Epithelial cell of prostate (primary cell): ENCODE data around the gene ITK.
"Not testable (repeated sequence)": the region's sequence is repeated elsewhere in the genome, so short reads cannot be mapped to it uniquely, and the experiment has no call there.

Experiments used
- DNase-seq: peaks from one replicate; pipeline ENCODE4 v3.0.0-alpha.2; 2011; ENCODE audit warnings: low read depth, low spot score
- H3K27ac ChIP-seq: fragments of 450-650 bp; 2 replicates; pipeline ENCODE4 v1.5.1; 2017; ENCODE audit warnings: mild to moderate bottlenecking

Gene ITK

DNA sequence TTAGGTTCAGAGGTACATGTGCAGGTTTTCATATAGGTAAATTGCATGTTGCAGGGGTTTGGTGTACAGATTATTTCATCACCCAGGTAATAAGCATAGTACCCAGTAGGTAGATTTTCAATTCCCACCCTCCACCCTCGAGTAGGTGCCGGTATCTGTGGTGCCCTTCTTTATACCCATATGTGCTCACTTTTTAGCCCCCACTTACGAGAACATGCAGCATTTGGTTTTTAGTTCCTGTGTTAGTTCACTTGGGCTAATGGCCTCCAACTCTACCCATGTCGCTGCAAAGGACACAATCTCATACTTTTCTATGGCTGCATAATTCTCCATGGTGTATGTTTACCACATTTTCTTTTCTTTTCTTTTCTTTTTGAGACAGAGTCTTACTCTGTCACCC lies 21.2 kb downstream of the ITK start:
- H3K27ac ChIP-seq: no peak overlapping the region
- DNase-seq: no peak

DNA sequence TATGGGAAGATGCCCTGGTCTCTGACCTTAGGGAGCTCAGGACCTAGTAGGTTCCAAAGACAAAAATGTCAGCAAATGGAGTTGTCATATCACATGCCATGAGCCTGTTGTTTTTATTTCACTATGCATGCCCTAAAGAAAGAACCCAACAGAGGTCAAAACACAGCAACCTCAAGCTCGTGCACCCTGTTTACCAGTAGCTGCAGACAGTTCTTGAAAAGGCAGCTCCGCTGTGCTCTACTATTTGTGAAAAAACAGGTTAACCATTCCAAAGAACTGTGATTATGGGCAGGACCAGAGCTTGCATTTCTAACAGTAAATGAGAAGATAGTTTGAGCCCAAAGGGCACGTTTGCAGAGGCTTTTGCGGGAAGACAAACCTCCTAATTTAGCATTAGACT lies 22.8 kb downstream of the ITK start:
- no peak overlapping the region for H3K27ac ChIP-seq
- DNase-seq: no peak

DNA sequence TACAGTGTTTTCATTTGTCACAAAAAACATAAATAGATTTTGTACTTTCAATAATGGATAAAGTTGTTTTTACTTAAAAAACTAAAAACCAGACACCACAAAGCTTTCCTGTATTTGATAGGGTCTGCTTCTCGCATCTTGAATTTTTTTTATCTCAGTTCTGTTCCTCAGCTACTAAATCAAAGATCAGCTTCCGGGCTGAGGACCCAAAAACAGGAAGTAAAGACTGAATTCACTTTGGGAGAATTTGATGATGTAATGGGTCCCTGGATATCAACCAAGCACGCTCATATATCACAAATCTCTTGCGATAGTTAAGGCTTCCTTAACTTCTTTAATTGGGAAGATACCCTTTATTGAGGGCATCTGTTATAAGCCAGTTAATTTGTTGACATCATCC lies 24.1 kb downstream of the ITK start:
- H3K27ac ChIP-seq: no peak overlapping the region
- no peak for DNase-seq

DNA sequence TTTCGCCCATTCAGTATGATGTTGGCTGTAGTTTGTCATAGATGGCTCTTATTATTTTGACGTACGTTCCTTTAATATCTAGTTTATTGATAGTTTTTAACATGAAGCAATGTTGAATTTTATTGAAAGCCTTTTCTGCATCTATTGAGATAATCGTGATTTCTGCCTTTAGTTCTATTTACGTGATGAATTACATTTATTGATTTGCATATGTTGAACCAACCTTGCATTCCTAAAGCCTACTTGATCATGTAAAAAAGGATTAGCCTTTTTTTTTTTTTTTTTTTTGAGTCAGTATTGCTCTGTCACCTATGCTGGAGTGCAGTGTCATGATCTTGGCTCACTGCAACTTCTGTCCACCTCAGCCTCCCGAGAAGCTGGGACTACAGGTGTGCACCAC lies 25.1 kb downstream of the ITK start:
- DNase-seq: no peak
- no peak overlapping the region for H3K27ac ChIP-seq

DNA sequence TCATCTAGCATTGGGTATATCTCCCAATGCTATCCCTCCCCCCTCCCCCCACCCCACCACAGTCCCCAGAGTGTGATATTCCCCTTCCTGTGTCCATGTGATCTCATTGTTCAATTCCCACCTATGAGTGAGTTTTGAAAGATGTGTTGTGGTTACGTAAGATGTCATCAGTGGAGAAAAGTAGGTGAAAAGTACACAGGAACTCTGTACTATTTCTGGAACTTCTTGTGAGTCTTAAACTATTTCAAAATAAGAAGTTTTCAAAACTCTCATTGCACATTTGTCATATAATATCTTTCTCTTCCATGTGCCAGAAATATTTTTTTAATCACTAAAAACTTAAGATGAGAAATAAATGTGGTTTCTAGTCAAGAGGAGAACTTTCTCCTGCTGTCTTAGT lies 30.0 kb downstream of the ITK start:
- not testable (repeated sequence) for H3K27ac ChIP-seq, DNase-seq

DNA sequence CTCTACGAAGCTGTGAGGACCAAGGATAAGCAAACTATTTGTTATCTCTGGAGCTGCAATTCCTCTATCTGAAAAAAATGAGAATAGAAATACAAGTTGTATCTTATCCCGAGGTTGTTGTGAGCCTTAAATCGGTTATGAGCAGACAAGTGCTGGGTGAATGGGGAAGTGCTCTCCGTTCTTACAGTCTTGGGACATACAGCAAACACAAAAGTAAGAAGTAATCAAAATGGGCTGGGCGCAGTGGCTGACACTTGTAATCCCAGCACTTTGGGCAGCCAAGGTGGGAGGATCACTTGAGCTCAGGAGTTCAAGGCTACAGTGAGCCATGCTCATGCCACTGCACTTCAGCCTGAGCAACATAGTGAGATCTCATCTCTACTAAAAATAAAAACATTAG lies 31.7 kb downstream of the ITK start:
- no peak for DNase-seq
- no peak overlapping the region for H3K27ac ChIP-seq

DNA sequence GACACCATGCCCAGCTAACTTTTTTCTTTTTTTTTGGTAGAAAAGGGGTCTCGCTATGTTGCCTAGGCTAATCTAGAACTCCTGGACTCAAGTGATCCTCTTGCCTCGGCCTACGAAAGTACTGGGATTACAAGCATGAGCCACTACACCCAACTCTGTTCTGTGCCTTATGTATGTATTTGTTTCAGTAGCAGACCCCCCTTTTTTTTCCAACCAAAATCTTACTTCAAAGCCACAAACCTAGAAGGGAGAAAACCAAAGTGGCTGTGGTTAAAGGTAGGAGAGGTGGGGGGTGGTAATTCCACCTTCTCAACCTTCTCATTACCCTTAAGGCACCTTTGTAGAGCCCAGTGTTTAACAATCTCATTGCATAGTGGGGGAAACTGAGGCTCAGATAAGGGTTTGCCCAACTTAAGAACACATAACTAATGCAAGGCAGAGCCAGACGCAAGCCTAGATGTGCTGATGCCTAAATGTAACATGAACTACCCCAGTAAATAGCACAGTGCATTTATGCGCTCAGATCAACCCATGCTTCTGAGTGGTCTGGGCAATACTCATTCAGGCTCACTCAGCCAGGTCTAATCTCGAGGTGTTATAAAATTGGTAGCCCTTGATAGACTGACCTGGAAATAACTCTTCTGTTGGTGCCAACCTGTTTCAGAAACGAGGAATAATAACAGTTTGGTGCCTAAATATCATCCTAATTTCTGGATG lies 33.0 kb downstream of the ITK start:
- no peak overlapping the region for H3K27ac ChIP-seq
- no peak for DNase-seq

DNA sequence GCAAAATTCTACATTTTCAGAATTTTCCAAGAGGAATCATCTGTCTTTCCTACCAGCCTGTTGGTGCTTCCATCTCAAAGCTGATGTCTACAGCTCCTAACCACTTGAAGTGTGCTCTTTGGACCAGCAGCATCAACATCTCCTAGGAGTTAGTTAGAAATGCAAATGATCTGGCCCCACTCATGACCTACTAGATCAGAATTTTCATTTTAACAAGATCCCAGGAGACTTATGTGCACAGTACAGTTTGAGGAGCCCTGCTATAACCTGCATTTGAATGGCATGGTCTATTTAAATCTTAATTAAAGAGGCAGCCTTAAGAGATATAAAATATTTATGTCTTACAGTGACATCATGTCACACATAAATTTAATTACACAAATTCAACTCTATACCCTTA lies 33.8 kb downstream of the ITK start:
- no peak for DNase-seq
- H3K27ac ChIP-seq: no peak overlapping the region

DNA sequence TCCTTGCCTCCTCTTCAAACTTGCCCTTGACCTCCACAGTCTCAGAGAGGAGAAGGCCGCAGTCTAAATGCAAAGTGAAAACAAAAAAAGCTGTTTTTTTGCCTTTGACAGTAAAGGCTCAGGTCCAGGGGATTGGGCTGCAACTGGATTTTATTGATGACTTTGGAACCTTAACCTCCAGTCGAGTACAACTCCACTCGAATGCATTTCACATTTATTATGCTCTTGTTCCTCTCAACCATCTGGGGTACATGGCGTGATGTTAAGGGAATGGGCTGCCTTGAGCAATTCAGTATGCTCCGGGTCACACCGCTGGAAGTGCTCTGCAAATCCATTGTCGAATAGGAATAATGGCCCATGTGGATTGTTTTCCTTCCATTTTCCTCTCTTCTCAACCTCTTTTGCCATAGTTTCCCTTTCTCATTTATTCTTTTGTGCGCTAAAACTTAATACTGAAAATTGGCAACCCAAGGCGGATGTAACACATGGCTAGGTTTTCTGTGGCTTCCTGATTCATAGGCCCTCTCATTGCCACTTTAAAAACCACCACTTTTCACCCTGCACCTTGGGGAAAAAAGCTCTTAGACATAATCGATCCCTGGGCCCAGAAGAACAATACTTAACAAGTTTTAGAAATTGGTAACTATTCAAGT lies 34.3 kb downstream of the ITK start:
- no peak for DNase-seq
- no peak overlapping the region for H3K27ac ChIP-seq

DNA sequence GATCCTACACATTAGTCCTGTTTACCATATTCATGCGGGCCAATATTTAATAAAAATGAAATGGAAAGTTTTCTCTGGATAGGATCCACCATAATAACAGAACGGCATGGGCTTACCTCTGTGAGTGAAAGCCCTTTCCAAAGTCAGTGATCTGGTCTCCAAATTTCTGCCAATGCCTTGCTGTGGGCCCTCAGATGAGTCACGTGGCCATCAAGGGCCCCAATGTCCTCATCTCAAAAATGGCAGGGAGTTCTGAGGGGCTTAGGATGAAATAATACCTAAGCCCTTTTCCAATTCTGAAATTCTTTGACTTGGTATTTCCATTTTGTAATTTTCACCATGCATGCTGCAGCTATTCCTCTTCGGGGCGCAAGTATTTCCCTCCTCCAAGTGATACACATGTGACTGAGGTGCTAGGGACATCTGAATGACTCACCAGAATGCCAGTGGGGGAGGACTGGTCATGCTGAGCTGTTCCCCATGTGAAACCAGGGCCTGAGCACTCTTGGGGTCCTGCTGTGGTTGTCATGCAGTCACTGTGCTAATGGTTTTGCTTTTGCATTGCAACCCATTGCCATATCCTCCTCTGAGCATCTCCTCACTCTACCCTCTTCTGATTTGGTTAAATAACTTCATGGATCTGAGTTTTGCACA lies 35.0 kb downstream of the ITK start:
- DNase-seq: no peak
- no peak overlapping the region for H3K27ac ChIP-seq

DNA sequence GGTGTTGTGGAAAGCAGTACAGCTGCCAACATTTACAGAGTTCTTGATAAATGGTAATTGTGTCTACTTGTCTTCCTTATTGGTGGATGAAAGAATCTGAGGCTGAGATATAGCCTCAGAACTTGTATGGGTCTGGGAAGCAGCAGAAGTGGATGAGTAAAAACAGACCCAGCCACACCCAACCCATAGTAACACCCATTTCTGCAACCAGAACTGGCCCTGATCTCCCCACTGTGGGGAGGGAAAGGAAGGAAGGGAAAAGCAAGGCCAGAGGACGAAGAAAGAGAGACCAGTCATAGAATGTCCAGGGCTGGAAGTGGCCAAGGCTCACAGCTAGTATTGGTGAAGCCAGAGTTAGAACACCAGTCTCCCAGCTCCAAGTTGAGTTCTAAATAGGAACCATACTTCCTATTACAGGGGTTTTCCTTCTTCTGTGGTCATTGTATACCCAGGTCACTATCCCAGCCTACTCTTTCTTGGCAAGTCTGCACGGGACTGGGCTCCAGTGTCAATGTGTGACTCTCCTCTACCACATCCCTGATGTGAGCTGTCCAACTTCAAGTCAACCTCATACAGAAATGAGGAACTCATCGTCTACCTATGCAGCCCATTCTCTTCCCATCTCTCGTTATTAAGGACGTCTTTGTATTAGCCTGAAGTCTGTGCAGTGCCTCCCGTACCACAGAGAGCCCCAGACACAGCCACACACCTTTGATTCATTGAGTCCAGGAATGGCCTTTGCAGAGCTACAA lies 35.9 kb downstream of the ITK start:
- DNase-seq: no peak
- H3K27ac ChIP-seq: no peak overlapping the region

DNA sequence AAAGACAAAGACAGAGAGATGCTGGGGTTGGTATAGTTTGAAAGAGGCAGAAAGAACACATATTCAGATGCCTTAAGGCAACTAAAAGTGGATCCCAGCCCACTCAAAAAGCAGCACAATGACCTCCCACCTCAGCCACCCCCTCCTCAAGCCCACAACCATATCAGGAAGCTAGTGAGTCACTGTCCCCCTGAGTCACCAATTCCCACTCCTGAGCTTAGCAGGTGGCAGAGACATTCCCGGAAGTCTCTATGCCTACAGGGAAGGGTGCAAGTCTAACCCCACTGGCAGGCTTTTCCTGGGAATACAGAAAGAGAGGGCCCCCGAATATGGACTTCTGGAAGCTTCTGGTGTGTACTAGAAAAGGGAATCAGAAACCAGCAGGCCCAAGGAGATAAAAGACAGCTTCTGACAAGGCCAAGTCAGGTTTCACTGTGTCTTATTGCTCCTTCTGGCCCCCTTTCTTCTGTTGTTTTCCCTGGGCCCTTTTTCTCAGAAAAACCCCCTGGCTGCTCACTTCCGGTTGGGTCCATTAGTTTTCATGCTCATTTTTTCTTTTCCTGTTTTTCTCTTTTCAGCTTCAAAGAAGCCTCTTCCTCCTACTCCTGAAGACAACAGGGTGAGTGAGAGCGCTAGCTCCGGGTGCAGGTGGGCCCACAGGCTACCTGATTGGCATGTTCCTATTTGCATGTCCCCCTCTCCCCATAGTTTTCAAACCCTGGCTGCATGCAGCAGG lies 36.8 kb downstream of the ITK start:
- no peak for DNase-seq
- no peak overlapping the region for H3K27ac ChIP-seq

DNA sequence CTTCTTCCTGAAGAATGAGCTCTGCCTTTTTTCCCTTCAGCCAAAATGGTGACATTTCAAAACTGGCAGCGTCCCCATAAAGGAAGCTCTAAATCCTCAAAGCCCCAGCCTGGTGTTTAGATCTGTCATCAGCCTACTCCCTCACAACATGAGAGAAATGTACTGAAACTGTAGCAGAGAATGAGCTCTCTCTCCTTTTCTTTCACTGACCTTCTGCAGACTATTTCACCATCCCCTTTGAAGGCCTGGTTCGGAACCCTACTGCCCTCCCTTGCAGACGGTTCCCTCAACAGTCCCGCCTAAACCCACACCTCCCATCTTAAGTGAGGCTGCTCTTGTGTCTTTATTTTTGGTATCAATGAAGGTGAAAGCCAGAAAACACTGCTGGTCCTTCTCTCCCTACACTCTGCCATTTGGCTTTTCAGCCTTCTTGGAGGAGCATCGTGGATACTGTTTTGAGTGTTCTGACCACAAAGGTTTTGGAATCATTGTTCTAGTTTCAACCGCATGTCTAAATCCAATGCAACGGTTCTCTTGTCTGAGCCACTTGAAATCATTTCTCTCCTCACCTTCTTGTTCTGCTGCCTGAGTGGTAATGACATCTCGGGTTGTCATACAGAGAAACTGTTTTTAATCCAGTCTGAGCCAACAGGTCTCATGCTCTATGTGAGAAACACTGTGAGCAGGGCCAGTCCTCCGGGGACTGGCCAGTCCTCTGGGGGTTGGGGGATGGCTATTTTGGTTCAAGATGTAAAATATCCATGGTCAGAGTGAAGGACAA lies 39.0 kb downstream of the ITK start:
- no peak for DNase-seq
- H3K27ac ChIP-seq: no peak overlapping the region

DNA sequence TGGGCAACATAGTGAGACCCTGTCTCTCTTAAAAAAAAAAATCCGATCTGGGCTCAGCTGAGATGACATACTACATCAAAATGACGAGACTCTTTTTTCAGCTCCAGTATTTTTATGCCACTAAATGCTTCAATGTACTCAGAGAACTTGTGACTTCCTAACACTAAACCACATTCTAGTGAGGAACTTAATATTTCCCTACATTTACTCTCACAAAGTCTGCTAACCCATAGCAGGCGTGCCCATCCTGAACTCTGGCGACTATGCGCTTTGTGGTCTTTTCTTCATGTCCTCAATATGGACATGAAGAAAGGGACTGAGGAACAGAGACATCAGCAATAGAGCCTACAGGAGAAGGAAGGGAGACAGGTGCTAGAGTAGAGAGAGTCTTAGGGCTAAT lies 41.3 kb downstream of the ITK start:
- DNase-seq: no peak
- H3K27ac ChIP-seq: no peak overlapping the region

DNA sequence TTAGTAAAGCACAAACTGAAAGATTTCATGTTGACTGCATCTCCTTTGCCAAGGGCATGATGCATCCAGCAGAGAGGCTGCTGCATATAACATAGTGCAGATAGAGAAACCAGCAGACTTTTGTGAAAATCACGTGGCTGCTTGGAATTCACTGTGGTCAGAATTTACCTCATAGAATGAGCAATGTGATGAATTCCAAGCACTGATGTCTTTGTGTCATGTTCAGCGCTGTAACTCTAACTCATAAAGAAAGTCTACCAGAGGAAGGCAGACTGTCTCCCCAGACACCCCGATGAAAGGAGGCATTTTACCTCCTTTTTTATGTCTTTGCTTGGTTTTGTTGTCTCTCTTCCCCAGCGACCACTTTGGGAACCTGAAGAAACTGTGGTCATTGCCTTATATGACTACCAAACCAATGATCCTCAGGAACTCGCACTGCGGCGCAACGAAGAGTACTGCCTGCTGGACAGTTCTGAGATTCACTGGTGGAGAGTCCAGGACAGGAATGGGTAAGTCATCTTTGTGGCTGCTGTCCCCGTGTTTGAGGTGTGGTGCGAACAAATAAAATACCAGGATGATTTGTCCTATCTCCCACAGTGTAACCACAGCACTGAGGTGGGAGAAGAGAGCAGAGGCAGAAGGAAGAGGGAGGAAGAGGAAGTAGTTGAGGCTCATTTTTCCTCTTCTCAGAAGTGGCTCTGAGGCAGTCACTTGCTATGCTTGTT lies 42.0 kb downstream of the ITK start:
- no peak for DNase-seq
- no peak overlapping the region for H3K27ac ChIP-seq

DNA sequence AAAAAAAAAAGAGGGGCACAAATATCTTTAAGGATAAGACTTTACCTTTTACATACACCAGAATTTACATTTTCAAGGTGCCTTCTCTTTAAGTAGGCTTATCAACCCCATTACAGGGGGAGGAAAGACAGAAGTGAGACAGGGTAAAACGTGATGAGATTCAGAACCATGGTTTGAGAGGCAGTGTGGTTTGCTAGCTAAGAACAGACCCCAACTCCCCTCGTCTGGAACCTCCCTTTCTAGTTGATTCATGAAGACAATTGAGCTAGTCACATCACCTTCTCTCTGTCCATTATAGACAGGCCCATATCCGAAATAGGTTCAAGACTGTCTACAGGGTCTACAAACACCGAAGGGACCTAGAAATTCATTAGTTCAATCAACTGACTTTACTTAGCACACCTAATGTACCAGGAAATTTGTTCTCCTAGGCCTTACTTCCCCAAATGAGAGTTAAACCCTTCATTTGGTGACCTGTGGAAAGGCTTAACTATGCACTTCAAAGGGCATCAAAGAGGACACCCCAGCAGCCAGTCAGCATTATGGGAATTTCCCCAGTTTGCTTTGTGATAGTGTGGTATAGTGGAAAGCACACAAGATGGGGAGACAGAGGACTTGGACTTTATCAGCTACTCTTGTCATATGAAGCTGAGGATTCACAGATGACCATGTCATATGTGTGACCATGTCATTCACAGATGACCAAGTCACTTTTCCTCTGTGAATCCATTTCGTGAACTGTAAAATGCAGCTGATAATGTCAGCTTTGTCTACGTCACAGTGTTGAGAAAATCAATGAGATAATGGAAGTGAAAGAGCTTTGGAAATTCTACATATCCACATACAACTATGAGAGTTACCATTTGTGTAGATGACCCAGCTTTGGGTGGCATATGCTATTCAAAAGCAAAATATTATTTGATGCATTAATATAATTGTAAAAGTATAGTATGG lies 45.1 kb downstream of the ITK start:
- no peak overlapping the region for H3K27ac ChIP-seq
- no peak for DNase-seq

DNA sequence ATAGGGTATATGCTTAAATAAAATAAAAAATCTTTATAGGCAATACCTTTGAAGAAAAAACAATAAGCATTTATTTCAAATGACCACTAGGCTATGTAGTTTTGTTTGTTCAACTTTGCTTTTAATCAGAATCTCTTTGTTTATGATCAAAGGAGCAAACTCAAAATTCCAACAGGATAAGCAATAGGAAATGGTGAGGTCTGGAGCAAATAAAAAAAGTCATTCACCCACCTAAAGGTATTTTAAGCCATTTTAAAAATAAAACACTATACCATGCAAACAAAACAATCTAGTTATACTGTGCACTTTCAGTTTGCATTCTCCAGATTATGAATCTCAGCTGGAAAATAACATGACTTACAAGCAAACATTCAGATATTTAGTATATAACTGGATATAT lies 50.0 kb downstream of the ITK start:
- DNase-seq: no peak
- no peak overlapping the region for H3K27ac ChIP-seq

DNA sequence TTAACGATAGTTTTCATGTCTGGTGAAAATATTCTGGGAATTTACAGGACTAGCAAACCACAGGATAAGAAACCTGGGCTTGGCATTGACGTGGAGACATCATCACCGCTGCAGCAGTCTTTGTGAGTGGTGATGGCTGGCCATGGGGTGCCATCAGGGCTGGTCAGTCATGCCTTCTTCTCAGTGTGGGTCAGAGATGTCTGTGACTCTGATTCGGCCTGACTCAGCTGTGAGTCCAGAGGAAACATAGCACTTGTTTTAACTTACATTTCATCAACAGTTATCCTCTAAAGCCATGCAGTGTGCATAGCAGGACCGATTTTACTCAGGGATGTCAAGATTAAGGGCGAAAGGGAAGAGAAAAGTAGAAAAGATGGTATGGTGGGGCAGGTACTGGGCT lies 52.1 kb downstream of the ITK start:
- H3K27ac ChIP-seq: peak overlapping the region; percentile 14
- DNase-seq: no peak
